Gastroesophageal sphincter (tissue), 4 donors: Measurements from ENCODE around the gene ACER2. TPM values are rescaled to one million over a fixed set of nuclear protein-coding genes. Genes with fewer than 3 reads are reported as not detected.

ENCODE experiments used
- ATAC-seq: fragments of 150-250 bp; one replicate; pipeline ENCODE4 v1.9.1; 2016; ENCODE audit warnings: mild to moderate bottlenecking, moderate library complexity
- H3K27ac ChIP-seq, 4 donors: fragments of 200-600 bp; sonication (generic) in 3 of 4; 1 replicate in 3 of 4; 2 replicates in 1 of 4; pipeline ENCODE4 v1.5.1; 2016 to 2019
- H3K27me3 ChIP-seq: fragments of 200-600 bp; sonication (generic); one replicate; pipeline ENCODE4 v1.5.1; 2019
- H3K36me3 ChIP-seq, 2 donors: fragments of 200-600 bp; sonication (generic); one replicate each; pipeline ENCODE4 v1.5.1; 2019; ENCODE audit warnings: control low read depth in 1 of 2
- H3K4me1 ChIP-seq, 3 donors: fragments of 200-600 bp; sonication (generic); 1 replicate in 2 of 3; 2 replicates in 1 of 3; pipeline ENCODE4 v1.5.1; 2016 to 2019; ENCODE audit warnings: control low read depth in 2 of 3
- H3K4me3 ChIP-seq, 2 donors: fragments of 200-600 bp; sonication (generic); one replicate each; pipeline ENCODE4 v1.5.1; 2019; ENCODE audit warnings: mild to moderate bottlenecking in 1 of 2, moderate library complexity in 1 of 2
- H3K9me3 ChIP-seq, 3 donors: fragments of 200-600 bp; sonication (generic); one replicate each; pipeline ENCODE4 v1.5.1; 2017 to 2019; ENCODE audit warnings: control low read depth in 2 of 3
- EP300 ChIP-seq: sonication (generic); formaldehyde crosslinking; IDR thresholded peaks from one replicate; pipeline ENCODE4 v1.6.1; 2017; ENCODE audit warnings: antibody characterized with exemption, mild to moderate bottlenecking
- POLR2A ChIP-seq, 2 donors: fragments of 450-650 bp; IDR thresholded peaks; one replicate each; pipeline ENCODE4 v1.6.1; 2017; ENCODE audit warnings: antibody characterized with exemption in 2 of 2, mild to moderate bottlenecking in 2 of 2, moderate library complexity in 1 of 2
- POLR2AphosphoS5 ChIP-seq: sonication (generic); formaldehyde crosslinking; IDR thresholded peaks from one replicate; pipeline ENCODE4 v1.6.1; 2017; ENCODE audit warnings: antibody characterized with exemption
- WGBS, 2 donors: methylation state at CpG; one replicate each; pipeline ENCODE4 v1.1.5; 2018; ENCODE audit warnings: low coverage in 1 of 2; 5-methylcytosine and 5-hydroxymethylcytosine counted together
- total RNA-seq, 4 donors: library from RNA; depleted of rRNA; stranded (reverse); fragments of >200 nt; gene quantifications; one replicate each; pipeline ENCODE4 v1.1.0, GENCODE V29; 2016
- TF ChIP-seq, protein P1 (sequence below), 4 experiments: fragments of 200-600 bp in 2 of 4; fragments of 450-650 bp in 2 of 4; sonication (generic) in 1 of 4; IDR thresholded peaks; one replicate each; pipeline ENCODE4 v1.5.1; 2017 to 2019; ENCODE audit warnings: antibody characterized with exemption in 4 of 4, mild to moderate bottlenecking in 2 of 4, moderate library complexity in 2 of 4

ACER2 gene
- total RNA-seq, 4 donors from 2014 or later = 2.4 to 6.1 (median 3.2) TPM

DNA sequence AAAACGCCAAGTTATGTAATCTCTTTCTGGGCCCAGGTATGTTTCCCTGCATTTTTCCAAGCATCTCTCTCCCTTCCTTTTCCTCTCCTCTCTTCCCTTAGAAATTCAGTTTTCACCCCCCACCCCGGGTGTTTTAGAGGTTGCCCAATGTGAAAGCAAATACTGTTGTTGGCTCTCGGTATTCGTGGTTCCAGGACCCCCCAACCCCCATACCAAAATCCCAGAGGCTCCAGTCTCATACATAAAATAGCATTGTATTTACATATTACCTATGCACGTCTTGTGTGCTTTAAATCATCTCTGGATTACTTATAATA is 48.8 kb downstream of the ACER2 start:
- no peaks in the 10 kb centered on the region for H3K27me3 ChIP-seq
- no peaks in the 10 kb centered on the region for H3K36me3 ChIP-seq
- H3K9me3 ChIP-seq = no peaks in the 10 kb centered on the region
- H3K4me3 ChIP-seq = peak overlapping the region in 1 of 2 donors; percentile 2
- ATAC-seq = no peak
- WGBS, 2 donors = 19 to 20% methylated on average over 5 of the region's 5 CpGs
- no peak overlapping the region for H3K27ac ChIP-seq
- TF ChIP-seq POLR2AphosphoS5 (no peak), POLR2A (IDR thresholded peaks at IDR 0.05) (no peak), EP300 (no peak)
- TF ChIP-seq, protein P1, sequence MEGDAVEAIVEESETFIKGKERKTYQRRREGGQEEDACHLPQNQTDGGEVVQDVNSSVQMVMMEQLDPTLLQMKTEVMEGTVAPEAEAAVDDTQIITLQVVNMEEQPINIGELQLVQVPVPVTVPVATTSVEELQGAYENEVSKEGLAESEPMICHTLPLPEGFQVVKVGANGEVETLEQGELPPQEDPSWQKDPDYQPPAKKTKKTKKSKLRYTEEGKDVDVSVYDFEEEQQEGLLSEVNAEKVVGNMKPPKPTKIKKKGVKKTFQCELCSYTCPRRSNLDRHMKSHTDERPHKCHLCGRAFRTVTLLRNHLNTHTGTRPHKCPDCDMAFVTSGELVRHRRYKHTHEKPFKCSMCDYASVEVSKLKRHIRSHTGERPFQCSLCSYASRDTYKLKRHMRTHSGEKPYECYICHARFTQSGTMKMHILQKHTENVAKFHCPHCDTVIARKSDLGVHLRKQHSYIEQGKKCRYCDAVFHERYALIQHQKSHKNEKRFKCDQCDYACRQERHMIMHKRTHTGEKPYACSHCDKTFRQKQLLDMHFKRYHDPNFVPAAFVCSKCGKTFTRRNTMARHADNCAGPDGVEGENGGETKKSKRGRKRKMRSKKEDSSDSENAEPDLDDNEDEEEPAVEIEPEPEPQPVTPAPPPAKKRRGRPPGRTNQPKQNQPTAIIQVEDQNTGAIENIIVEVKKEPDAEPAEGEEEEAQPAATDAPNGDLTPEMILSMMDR (IDR thresholded peaks at IDR 0.05) = no peak
- peaks cover 0 to 12% (median 0%) of the 10 kb centered on the region in 3 donors for H3K4me1 ChIP-seq

DNA sequence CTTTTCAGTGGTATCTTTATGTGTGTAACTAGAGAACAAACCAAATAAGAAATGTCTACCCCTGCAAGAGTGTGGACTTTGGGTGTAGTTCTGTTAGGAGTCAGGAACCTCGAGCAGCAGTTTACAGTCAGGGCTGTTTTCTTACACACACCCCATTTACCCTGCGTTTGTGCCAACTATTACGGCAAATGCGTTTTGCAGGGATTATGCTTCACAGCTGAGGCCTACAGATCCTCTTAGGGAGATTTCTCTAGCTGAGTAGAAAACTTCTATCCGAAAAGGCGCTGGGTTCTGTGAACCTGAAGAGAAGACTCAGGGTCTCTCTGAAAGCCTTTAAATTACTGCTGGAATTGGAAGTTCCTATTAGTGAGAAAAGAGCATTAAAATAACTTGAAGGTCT is 51.4 kb downstream of the ACER2 start:
- Histone ChIP-seq H3K27me3 (no peaks in the 10 kb centered on the region), H3K9me3 (no peaks in the 10 kb centered on the region), H3K27ac (no peak overlapping the region), H3K4me1 (peaks cover 0 to 24% (median 7%) of the 10 kb centered on the region in 3 donors), H3K36me3 (no peaks in the 10 kb centered on the region), H3K4me3 (no peak overlapping the region)
- no peak for TF ChIP-seq POLR2AphosphoS5
- TF ChIP-seq POLR2A (IDR thresholded peaks at IDR 0.05) = no peak
- TF ChIP-seq EP300 = no peak
- TF ChIP-seq, protein P1 (IDR thresholded peaks at IDR 0.05) = no peak
- no peak for ATAC-seq
- 72 to 73% methylated on average over 6 of the region's 6 CpGs for WGBS, 2 donors

DNA sequence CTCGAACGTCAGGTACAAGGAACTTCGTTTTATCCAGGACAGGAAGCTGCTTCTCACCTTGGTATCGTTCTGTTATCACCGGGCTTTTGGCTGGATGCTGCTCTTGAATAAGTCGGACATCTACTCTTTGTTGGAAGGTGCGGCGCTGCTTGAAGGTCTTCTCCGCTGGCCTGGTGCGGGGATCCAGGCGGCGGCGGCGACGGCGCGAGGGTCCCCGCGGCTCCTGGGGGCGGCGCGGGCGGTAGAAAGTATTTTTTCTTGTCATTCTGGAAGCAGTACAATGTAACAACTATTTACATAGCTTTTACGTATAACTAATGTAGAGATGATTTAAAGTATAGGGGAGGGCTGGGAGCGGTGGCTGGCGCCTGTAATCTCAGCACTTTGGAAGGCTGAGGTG is 52.3 kb downstream of the ACER2 start:
- Histone ChIP-seq H3K36me3 (no peaks in the 10 kb centered on the region), H3K4me3 (no peak overlapping the region), H3K9me3 (no peaks in the 10 kb centered on the region), H3K27me3 (no peaks in the 10 kb centered on the region), H3K27ac (no peak overlapping the region), H3K4me1 (peaks cover 0 to 26% (median 7%) of the 10 kb centered on the region in 3 donors)
- TF ChIP-seq POLR2AphosphoS5 (no peak), POLR2A (IDR thresholded peaks at IDR 0.05) (no peak), EP300 (no peak)
- TF ChIP-seq, protein P1 (IDR thresholded peaks at IDR 0.05) = no peak
- ATAC-seq = no peak
- WGBS, 2 donors = 92 to 95% methylated on average over 5 to 13 of the region's 26 CpGs

DNA sequence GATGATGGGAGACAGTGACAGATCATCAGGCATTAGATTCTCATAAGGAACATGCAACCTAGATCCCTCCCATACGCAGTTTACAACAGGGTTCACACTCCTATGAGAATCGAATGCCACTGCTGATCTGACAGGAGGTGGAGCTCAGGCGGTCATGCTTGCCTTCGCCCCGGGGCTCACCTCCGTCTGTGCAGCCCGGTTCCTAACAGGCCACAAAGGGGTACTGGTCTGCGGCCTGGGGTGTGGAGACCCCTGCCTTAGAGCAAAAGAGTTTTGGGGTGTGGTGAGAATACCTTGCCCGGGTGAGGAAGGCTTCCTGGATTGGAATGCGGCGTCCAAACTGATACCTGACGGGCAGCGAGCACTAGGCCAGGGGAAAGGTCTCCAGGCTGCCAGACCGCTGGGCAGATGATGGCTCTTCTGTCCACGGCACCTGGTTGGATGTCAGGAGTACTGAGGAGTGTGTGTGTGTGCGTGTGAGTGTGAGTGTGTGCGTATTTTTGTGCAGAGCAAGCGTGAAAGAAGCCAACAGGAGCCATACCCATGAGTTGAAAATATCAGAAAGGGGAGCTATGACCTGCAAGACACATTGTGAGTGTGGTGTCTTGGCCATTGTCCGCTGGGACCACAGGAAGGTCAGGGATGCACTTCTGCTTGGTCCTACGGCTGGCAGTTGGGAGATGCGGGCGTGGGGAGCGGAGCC is 55.4 kb downstream of the ACER2 start:
- no peaks in the 10 kb centered on the region for H3K9me3 ChIP-seq
- 61 to 80% methylated on average over 1 to 5 of the region's 23 CpGs for WGBS, 2 donors
- H3K27me3 ChIP-seq = no peaks in the 10 kb centered on the region
- ATAC-seq = no peak
- peak overlapping the region; percentile 68 for H3K4me3 ChIP-seq
- H3K36me3 ChIP-seq = no peaks in the 10 kb centered on the region
- TF ChIP-seq POLR2A (IDR thresholded peaks at IDR 0.05) (no peak), POLR2AphosphoS5 (no peak), EP300 (no peak)
- TF ChIP-seq, protein P1 (IDR thresholded peaks at IDR 0.05) = no peak
- H3K27ac ChIP-seq = no peak overlapping the region
- H3K4me1 ChIP-seq = peaks cover 0 to 14% (median 7%) of the 10 kb centered on the region in 3 donors
